Measurements from ENCODE around the gene TMEM254. TPM values are rescaled to one million over a fixed set of nuclear protein-coding genes. Genes with fewer than 3 reads are reported as not detected.
"Not testable (repeated sequence)": the region's sequence is repeated elsewhere in the genome, so short reads cannot be mapped to it uniquely, and the experiment has no call there.

TMEM254 gene
- total RNA-seq, 1 donor from 2014 or later: 7.6 TPM

DNA sequence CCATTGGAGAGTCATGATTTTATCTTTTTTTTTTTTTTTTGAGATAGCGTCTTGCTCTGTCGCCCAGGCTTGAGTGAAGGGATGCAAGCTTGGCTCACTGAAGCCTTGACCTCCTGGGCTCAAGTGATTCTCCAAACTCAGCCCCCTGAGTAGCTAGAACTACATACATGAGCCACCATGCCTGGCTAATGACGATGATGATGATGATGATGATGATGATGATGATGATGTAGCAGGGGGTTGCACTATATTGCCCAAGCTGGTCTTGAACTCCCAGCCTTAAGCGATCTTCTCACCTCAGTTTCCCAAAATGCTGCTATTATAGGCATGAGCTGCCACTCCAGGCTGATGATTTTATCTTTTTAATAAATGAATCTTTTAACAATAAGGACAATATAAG lies 40.2 kb downstream of the TMEM254 start:
- ATAC-seq (ENCODE audit: poor library complexity): no peak
- intact Hi-C loops (cut with DNase I): no loop called here
- no peak for DNase-seq

DNA sequence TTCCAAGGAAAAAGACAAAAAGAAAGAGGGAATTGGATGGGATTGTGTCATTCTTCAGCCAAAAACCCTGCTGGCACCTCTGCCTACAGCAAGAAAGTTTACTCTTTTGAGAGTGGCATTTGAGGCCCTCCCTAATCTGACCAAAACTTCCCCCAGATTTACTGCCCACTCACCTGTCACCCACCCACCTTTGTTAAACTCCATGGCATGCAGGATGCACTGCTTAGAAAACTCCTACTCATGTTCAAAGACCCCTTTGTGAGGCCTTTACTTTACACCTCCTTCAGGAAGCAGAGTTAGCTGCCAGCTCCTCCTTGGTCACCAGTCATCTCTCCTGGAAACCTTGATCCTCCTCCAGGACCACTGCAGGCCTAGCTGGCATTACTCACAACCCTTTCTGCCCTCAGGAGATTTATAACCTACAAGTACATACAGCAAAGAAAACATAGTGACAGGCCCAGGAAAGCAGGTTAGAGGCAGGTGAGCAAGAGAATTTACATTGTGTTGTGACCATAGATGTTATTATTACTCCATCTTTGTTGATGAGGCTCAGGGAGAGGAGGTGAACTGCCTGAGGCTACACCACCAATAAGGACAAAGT lies 43.7 kb downstream of the TMEM254 start:
- intact Hi-C loops (cut with DNase I): no loop called here
- DNase-seq: no peak
- ATAC-seq (ENCODE audit: poor library complexity): no peak

DNA sequence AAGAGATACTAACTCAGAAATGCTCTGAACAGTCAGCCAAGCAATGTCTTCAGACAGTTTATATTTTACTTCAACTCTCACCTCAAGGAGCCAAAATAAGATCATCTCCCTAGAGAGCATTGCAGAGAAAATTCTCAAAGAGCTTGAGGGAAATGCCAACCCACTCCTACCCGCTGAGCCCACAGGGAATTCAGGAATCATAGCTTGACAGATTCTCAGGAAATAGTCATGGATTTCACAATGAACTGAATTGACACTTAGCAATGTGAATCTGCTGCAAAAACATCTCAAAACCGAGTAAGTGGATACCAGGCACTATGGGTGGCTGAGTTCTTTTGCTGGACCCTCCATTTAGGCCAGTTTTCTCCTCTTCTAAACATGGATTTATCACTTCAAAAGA lies 44.3 kb downstream of the TMEM254 start:
- DNase-seq: no peak
- intact Hi-C loops (cut with DNase I): no loop called here
- no peak for ATAC-seq (ENCODE audit: poor library complexity)

DNA sequence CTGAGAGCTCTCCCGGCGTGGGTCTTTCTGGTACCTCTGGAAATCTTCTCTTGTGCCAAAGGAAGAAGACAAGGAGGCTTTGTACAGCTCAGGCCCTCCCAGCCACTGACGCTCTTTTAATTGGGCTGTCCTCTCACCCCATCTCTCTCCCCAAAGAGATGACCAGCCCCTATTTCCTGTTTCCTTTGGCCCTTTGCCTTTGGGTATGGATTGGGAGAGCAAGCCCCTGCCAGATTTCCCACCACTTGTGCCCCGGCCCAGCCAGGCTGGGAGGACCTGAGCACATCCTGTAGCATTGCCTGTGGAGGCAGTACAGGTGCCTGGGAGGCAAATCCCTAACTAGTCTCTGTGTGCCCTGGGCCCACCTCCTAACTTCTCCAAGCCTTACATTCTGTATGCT lies 48.4 kb downstream of the TMEM254 start:
- intact Hi-C loops (cut with DNase I): no loop called here
- DNase-seq: no peak

DNA sequence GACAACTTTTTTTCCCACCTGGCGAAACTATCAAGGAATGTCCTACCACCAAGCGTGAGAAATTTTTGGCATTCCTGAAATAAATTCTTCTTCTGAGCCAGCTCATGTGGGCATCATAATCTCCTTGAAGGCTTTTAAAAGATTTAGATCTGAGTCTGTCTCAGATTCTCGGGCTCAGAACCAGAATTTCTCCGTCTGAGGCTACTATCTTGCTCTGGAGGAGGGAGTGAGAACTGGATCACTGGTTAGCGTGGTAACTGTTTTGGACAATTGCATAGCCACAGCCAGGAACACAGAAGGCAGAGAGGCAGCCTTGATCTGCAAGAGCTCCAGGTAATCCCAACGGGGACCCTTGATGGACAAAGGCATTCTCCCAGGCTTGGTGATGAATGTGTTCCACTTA lies 53.0 kb downstream of the TMEM254 start:
- intact Hi-C loops (cut with DNase I): loop anchor here (10.0 kb wide), 1 partner anchor 57 kb away; the partner anchor contains the start of gene TMEM254
- DNase-seq: no peak
- no peak for ATAC-seq (ENCODE audit: poor library complexity)

More for the DNA sequence above, 48.4 kb downstream of the TMEM254 start:
- peak; percentile 66 for ATAC-seq (ENCODE audit: poor library complexity)

DNA sequence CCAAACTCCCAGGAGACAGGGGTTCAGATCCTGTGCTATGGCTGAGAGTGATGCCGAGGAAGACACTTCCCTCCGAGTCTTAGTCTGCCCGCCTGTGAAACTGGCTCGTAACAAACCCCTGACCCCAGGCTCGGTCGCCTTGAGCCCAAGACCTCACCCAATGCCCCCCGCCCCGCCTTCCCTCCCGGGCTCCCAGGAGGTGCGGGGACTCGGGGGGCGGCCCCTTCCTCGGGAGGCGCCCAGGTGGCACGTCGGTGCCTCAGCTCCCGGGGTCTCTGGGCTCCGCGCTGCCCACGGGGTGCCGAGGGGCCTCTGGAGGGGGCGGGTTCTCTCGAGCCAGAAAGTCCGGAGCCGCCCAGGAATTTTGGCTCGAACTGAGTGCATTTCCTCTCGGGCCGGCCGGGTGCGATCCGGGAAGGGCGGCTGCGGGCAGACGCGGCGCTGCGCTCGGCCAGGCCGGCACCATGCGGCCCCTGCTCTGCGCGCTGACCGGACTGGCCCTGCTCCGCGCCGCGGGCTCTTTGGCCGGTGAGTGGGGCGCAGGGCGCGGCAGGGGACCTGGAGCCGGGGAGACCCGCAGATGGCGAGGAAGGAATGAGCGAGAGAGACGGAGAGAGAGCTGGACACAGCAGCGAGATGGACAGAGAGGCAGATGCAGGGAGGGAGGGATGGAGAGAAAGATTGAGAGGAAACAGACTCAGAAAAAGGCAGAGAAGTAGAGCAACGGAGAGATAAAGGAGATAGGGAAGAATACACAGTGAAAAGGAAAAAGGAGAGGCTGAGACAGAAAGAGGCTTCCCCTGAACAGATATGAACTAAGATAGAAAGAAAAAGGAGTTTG lies 54.1 kb downstream of the TMEM254 start, which contains the start of gene PLAC9:
Gene PLAC9 (plus strand): TSS at position 432 of the 841 bp plus-strand sequence. CDS start 33 bp downstream, at position 465.
- intact Hi-C loops (cut with DNase I): loop anchor here (10.0 kb wide), 1 partner anchor 58 kb away; the partner anchor contains the start of gene TMEM254
- peak; percentile 75 for DNase-seq
- ATAC-seq (ENCODE audit: poor library complexity): peak; percentile 65

DNA sequence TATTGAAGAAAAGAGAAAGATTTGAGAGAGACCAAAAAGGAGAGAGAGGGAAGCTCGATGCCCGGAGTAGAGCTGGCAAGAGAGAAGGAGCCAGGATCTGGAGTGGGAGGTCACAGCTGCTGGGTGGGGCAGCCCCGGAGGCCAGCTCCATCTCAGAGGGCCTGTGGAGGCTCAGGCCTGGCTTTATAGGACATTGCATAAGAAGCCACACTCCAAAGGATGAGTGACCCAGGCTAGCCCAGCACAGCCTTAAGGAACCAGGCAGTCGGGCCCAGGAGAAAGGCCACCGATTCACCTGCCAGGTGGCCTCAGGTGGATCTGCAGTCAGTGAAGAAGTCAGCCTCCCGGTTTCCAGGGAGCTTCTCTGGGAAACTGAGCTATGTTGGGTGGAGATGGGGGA lies 54.7 kb downstream of the TMEM254 start:
- intact Hi-C loops (cut with DNase I): loop anchor here (10.0 kb wide), 1 partner anchor 58 kb away; the partner anchor contains the start of gene TMEM254

DNA sequence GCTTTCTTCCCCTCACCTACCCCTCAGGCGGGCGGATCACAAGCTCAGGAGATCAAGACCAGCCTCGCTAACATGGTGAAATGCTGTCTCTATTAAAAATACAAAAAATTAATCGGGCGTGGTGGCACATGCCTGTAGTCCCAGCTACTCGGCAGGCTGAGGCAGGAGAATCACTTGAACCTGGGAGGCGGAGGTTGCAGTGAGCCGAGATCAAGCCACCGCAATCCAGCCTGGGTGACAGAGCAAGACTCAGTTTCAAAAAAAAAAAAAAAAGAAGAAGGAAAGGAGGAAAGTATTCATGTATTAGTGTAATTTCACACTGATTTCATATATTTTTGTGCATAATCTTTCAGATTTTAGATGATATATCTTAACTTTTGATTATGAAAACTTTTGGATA lies 55.2 kb downstream of the TMEM254 start:
- DNase-seq; ATAC-seq (ENCODE audit: poor library complexity): not testable (repeated sequence)
- intact Hi-C loops (cut with DNase I): loop anchor here (10.0 kb wide), 1 partner anchor 59 kb away; the partner anchor contains the start of gene TMEM254

More for the DNA sequence above, 54.7 kb downstream of the TMEM254 start:
- peak; percentile 24 for ATAC-seq (ENCODE audit: poor library complexity)
- peak; percentile 79 for DNase-seq

DNA sequence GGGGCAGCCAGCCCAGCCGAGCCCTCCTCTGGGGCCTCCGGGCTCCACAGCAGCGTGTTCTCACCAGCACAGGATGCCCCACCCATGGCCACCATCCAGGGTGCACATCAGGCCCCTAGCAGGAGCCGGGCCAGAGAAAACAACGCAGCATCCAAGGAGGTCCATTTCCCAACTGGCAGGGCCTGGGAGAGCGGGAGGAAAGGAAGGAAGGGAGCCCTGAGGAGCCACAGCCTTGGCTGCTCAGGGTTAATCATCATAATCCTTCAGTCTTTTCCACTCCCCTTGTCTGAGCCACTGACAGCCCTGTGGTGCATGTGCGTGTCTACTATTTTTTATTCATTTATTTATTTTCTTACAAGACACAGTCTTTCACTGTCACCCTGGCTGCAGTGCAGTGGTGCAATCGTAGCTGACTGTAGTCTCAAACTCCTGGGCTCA lies 57.7 kb downstream of the TMEM254 start:
- intact Hi-C loops (cut with DNase I): loop anchor here (10.0 kb wide), 1 partner anchor 61 kb away; the partner anchor contains the start of gene TMEM254
- ATAC-seq (ENCODE audit: poor library complexity) (peak; percentile 74), DNase-seq (peak; percentile 97)

DNA sequence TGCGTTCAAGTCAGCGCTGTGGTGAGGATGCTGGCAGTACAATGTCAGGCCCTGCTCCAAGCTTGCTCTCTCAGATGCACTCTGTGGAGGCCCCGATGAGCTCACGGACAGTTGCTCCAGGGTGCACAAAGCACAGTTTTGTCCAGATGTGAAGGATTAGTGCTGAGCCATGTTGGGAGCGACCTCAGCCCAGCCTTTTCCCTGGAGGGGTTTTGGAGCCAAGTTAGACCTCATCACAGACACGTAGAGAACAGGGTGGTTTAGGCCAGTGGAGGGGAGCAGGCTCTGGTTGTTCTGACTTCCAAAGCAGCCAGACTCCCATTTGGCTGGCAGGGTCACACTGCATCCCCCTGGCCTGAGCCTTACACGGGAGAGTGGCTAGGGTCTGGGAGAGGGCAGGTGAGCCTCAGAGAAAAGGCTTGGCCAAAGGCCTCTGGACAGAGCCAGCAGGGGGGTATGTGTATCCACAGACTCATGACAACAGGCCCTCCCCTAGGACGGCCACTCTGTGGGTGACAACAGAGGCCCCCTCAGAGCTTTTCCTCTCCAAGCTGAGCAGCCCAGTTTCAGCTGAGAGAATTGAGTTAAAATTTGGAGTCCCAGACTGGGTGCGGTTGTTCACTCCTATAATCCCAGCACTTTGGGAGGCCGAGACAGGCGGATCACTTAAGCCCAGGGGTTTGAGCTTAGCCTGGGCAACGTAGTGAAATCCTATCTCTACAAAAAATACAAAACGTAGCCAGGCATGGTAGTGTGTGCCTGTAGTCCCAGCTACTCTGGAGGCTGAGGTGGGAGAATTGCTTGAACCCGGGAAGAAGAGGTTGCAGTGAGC lies 58.8 kb downstream of the TMEM254 start:
- ATAC-seq (ENCODE audit: poor library complexity) (peak; percentile 71), DNase-seq (peak; percentile 86)
- intact Hi-C loops (cut with DNase I): loop anchor here (10.0 kb wide), 1 partner anchor 62 kb away; the partner anchor contains the start of gene TMEM254

DNA sequence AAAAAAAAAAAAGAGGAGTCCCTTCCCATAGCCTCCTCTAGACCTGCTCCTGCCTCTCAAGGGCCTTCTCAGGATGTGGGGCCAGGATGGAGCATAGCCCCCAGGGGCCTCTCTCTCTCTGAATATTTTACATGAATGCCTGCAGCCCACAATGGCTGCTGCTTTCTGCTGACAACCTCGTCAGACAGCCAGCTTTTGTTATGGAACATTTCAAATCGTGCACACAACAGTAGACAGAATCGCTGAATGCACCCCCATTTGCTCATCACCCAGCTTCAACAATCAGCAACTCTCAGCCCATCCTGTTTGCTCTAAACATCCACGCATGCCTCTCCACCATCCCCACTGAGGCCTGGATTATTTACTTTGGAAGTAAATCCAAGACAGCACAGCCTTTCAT lies 59.5 kb downstream of the TMEM254 start:
- ATAC-seq (ENCODE audit: poor library complexity): no peak
- intact Hi-C loops (cut with DNase I): loop anchor here (10.0 kb wide), 1 partner anchor 63 kb away; the partner anchor contains the start of gene TMEM254

DNA sequence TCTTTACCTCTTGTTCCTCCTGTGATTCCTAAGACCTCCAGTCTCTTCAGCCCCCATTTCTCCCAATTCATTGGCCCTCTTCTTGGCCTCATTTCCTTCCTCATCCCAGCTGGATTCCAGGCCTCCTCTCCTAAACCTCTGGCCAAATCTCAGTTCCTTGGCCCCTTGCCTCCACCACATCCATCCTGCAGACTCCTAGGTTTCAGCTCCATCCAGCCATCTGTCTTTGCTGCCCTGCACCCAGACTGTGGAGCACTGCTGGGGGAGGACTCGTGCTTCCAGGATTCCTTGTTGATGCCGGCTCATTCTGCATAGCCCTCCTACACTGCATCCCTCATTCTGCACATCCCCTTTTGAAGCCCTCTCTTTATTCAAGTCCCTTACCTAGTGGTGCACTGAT lies 60.8 kb downstream of the TMEM254 start:
- ATAC-seq (ENCODE audit: poor library complexity) (no peak), DNase-seq (no peak)
- intact Hi-C loops (cut with DNase I): loop anchor here (10.0 kb wide), 1 partner anchor 64 kb away; the partner anchor contains the start of gene TMEM254

More for the DNA sequence above, 59.5 kb downstream of the TMEM254 start:
- DNase-seq: no peak

DNA sequence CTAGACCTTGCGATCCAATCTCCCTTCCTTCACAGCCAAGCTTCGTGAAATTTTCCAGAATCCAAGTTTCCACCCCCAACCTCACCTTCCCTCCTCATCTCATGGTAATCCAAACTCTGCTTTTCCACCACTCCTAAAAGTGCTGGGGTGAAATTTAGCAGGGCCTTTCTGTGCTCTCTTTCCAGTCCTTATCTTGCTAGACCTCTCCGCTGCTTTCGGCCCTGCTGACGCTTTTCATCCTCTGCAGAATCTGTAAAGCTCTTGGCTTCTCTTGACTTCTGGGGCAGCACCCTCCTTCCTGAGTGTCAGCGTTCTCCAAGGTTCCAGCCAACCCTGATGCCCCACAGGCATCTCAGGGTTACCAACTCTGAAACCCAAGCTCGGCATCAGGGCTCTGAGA lies 61.8 kb downstream of the TMEM254 start:
- DNase-seq: no peak
- no peak for ATAC-seq (ENCODE audit: poor library complexity)
- intact Hi-C loops (cut with DNase I): loop anchor here (5.0 kb wide), 2 partner anchors 67 to 82 kb away; partner anchors contain the start of gene ANXA11

DNA sequence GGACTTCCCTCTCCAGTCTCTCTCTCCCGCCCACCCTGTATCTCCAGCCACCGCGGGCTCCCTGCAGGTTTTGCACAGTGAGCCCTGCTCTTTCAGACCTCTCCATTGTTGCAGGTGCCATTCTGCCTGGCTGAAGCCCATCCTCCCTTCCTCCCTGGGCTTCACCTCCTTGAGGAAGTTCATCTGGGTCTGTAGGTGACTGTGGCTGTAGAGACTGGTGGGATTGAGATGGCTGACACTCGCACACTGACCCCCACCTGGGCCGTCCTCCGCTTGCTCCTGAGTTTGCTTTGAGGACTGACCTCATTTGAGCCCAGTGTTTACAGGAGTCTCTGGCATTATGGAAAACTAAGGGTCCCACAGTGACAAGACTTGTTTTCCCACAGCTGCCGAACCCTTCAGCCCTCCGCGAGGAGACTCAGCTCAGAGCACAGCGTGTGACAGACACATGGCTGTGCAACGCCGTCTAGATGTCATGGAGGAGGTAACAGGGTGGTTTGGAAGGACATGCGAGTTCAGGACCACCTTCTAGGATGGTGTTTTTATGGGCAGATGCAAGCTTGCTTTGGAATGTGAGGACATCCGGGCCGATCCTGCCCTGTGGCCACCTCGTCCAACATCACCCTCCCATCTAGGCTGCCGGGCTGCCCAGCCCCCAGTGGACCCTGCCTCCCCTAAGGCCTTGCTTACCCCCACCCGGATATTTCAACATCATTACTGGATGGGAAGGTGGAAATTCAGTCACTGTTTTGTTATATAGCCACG lies 63.4 kb downstream of the TMEM254 start:
- ATAC-seq (ENCODE audit: poor library complexity) (no peak), DNase-seq (no peak)
- intact Hi-C loops (cut with DNase I): loop anchor here (5.0 kb wide), 2 partner anchors 65 to 80 kb away; partner anchors contain the start of gene ANXA11

Measured in Right ventricle myocardium superior (tissue), 1 donor.